Skeletal muscle satellite cell (primary cell): ENCODE data around the gene IL36RN.

ENCODE experiments used
- H3K27me3 ChIP-seq: 2 replicates; pipeline ENCODE4 v1.7.0; 2013; ENCODE audit warnings: low read length; ENCODE audit not compliant: control insufficient read depth, insufficient read depth
- H3K36me3 ChIP-seq: 2 replicates; pipeline ENCODE4 v1.7.0; 2013; ENCODE audit warnings: mild to moderate bottlenecking, control low read depth, low read length; ENCODE audit not compliant: insufficient read depth
- H3K4me1 ChIP-seq: 2 replicates; pipeline ENCODE4 v1.7.0; 2013; ENCODE audit warnings: low read length; ENCODE audit not compliant: control insufficient read depth, insufficient read depth
- H3K4me2 ChIP-seq: 2 replicates; pipeline ENCODE4 v1.7.0; 2013; ENCODE audit warnings: mild to moderate bottlenecking, low read length
- H3K4me3 ChIP-seq: 2 replicates; pipeline ENCODE4 v1.7.0; 2013; ENCODE audit warnings: low read length
- H3K9ac ChIP-seq: 2 replicates; pipeline ENCODE4 v1.7.0; 2013; ENCODE audit warnings: mild to moderate bottlenecking, low read depth, low read length, moderate library complexity
- H3K9me3 ChIP-seq: replicated peaks from 2 replicates; pipeline ENCODE4 v1.7.0; 2013; ENCODE audit warnings: mild to moderate bottlenecking, control low read depth, low read length

The IL36RN gene

DNA sequence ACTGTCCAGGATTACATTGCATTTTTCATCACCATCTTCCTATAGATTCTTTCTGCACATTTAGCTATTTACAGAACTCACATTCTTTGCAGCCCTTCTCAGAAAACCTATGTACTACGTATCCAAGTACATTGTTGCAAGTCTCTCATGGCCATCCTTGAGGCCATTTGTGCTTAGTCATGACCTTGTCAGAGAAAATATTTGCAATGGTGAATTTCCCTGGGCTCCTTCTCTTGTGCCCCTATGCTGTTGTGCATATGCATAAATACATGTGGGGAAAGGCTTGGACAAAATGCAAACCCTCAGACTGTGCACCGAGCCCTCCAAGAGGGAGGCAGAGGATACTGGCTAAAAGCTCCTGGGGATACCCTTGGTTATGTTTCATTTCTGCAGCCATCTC lies 34.2 kb upstream of the IL36RN start:
- H3K36me3 ChIP-seq = no peaks in the 10 kb centered on the region
- peaks cover 57% of the 10 kb centered on the region for H3K27me3 ChIP-seq
- no peaks in the 10 kb centered on the region for H3K9me3 ChIP-seq
- no peak overlapping the region for H3K4me2 ChIP-seq
- H3K4me1 ChIP-seq = no peaks in the 10 kb centered on the region
- H3K9ac ChIP-seq = no peak overlapping the region
- no peak overlapping the region for H3K4me3 ChIP-seq

GRCh38 chr2:113025737-113026136 lies 33.3 kb upstream of the IL36RN start:
- no peak overlapping the region for H3K9ac ChIP-seq
- H3K36me3 ChIP-seq = no peaks in the 10 kb centered on the region
- H3K4me2 ChIP-seq = no peak overlapping the region
- no peak overlapping the region for H3K4me3 ChIP-seq
- peaks cover 64% of the 10 kb centered on the region for H3K27me3 ChIP-seq
- no peaks in the 10 kb centered on the region for H3K9me3 ChIP-seq
- H3K4me1 ChIP-seq = no peaks in the 10 kb centered on the region

- Histone ChIP-seq H3K9me3 (no peaks in the 10 kb centered on the region), H3K27me3 (peaks cover 75% of the 10 kb centered on the region), H3K4me3 (no peak overlapping the region), H3K4me2 (no peak overlapping the region), H3K4me1 (no peaks in the 10 kb centered on the region), H3K36me3 (no peaks in the 10 kb centered on the region), H3K9ac (no peak overlapping the region)
Observed at GRCh38 chr2:113027691-113028090, 31.3 kb upstream of the IL36RN start.

- no peaks in the 10 kb centered on the region for H3K4me1 ChIP-seq
- H3K4me2 ChIP-seq = no peak overlapping the region
- no peak overlapping the region for H3K4me3 ChIP-seq
- H3K27me3 ChIP-seq = peaks cover 74% of the 10 kb centered on the region
- no peaks in the 10 kb centered on the region for H3K9me3 ChIP-seq
- no peaks in the 10 kb centered on the region for H3K36me3 ChIP-seq
- H3K9ac ChIP-seq = no peak overlapping the region
Observed at GRCh38 chr2:113028112-113028511, 30.9 kb upstream of the IL36RN start.

- no peak overlapping the region for H3K4me3 ChIP-seq
- H3K4me1 ChIP-seq = no peaks in the 10 kb centered on the region
- H3K36me3 ChIP-seq = no peaks in the 10 kb centered on the region
- peaks cover 54% of the 10 kb centered on the region for H3K27me3 ChIP-seq
- no peak overlapping the region for H3K4me2 ChIP-seq
- H3K9me3 ChIP-seq = no peaks in the 10 kb centered on the region
- no peak overlapping the region for H3K9ac ChIP-seq
Observed at GRCh38 chr2:113032737-113033136, 26.3 kb upstream of the IL36RN start.

DNA sequence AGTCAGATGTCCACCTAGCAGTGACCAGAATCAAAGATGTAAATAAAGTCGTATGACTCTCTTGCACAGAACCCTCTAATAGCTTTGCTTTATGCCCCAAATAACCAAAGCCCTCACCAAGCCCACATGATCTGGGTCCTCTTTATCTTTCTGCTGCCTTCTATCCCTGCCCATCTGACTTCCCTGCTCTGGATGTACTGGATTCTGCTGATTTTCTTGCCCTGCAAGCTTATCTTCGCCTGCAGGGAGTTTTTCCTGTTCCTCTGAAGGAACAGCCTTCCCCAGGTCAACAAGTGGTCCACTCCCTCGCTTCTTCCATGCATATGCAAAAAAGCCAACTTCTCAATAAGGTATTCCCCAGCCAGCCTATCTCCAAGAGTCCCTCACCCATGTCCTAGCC lies 25.0 kb upstream of the IL36RN start:
- H3K4me2 ChIP-seq = no peak overlapping the region
- no peaks in the 10 kb centered on the region for H3K9me3 ChIP-seq
- H3K27me3 ChIP-seq = peaks cover 48% of the 10 kb centered on the region
- no peak overlapping the region for H3K9ac ChIP-seq
- H3K36me3 ChIP-seq = no peaks in the 10 kb centered on the region
- no peaks in the 10 kb centered on the region for H3K4me1 ChIP-seq
- no peak overlapping the region for H3K4me3 ChIP-seq

DNA sequence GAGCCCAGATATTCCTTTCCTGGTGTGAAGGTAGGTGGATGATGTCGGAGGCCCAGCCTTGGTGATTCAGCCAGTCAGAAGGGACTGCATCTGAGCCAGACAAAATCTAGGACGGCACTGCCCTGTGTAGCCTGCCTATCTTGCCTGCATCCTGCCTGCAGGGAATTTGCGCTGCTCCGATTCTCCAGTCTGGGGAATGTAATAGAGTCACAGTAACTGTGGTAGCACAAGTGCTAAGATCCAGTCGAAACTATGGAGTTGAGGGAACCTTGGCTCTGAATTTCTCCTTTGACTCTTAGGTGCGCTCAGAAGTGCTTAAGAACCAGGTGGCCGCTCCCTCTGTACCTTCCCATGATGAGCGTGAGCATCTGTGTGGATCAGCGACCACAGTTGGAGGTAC lies 22.2 kb upstream of the IL36RN start:
- peaks cover 40% of the 10 kb centered on the region for H3K27me3 ChIP-seq
- H3K36me3 ChIP-seq = no peaks in the 10 kb centered on the region
- H3K4me1 ChIP-seq = no peaks in the 10 kb centered on the region
- no peak overlapping the region for H3K9ac ChIP-seq
- no peaks in the 10 kb centered on the region for H3K9me3 ChIP-seq
- no peak overlapping the region for H3K4me3 ChIP-seq
- no peak overlapping the region for H3K4me2 ChIP-seq

DNA sequence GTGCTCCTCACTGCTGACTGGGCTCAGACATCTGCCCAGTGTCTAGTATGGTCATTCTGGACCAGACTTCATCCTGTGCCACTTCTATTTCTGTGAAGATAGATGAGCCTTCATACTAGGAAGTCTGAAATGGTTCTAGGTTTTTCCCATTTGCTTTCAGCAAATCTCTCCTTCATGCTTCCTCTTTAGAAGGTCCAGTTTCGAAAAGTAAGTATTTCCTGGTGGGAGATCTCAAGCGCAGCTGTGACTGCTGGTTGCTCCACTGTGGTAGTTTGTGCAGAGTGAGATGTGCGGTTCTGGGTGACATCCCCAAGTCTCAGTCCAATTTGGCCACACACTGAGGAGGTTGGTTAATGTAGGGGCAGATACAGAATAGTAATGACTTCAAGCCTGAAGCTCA lies 20.7 kb upstream of the IL36RN start:
- no peaks in the 10 kb centered on the region for H3K9me3 ChIP-seq
- H3K4me2 ChIP-seq = no peak overlapping the region
- no peaks in the 10 kb centered on the region for H3K36me3 ChIP-seq
- no peak overlapping the region for H3K9ac ChIP-seq
- H3K27me3 ChIP-seq = peaks cover 34% of the 10 kb centered on the region
- H3K4me1 ChIP-seq = no peaks in the 10 kb centered on the region
- H3K4me3 ChIP-seq = no peak overlapping the region

DNA sequence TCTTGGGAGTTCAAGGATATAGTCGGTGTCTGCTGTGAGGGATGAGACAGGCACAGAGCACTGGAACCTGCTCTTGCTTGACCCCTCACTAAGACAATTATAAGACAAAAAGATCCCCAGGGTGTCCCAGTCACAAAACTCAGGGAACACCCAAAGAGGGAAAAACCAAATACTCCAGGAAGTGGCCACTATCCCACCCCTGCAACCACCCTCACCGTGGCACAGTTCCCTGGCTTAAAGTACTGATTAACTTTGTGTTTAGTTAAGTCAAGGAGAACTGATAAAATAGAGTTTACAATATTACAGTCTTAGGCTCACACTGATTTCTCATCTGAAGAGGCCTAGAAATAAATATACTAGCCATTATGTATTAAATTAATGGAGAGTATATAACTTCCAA lies 19.8 kb upstream of the IL36RN start:
- Histone ChIP-seq H3K4me1 (no peaks in the 10 kb centered on the region), H3K4me3 (no peak overlapping the region), H3K4me2 (no peak overlapping the region), H3K9ac (no peak overlapping the region), H3K27me3 (peaks cover 38% of the 10 kb centered on the region), H3K9me3 (no peaks in the 10 kb centered on the region), H3K36me3 (no peaks in the 10 kb centered on the region)

DNA sequence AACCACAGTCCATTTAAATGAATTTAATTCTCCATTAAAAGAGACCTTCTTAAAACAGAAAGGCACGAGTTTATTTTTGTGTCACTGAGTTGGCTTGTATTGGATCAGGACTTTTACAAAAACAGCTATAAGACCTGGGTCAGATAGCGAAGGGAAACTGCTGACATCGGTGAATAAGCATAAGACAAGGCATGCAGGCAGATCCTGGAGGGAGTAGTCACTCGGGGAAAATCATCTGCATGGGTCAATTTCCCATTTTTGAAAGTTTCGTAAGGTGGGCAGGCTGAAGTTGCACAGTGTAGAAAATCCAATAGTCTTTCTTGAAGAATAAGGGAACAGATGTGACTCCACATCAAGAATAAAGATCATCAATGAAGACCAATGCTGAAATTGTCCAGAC lies 19.3 kb upstream of the IL36RN start:
- no peak overlapping the region for H3K9ac ChIP-seq
- peaks cover 38% of the 10 kb centered on the region for H3K27me3 ChIP-seq
- H3K4me1 ChIP-seq = no peaks in the 10 kb centered on the region
- no peak overlapping the region for H3K4me3 ChIP-seq
- H3K36me3 ChIP-seq = no peaks in the 10 kb centered on the region
- H3K4me2 ChIP-seq = no peak overlapping the region
- H3K9me3 ChIP-seq = no peaks in the 10 kb centered on the region

- H3K4me1 ChIP-seq = no peaks in the 10 kb centered on the region
- H3K4me3 ChIP-seq = no peak overlapping the region
- no peaks in the 10 kb centered on the region for H3K36me3 ChIP-seq
- no peak overlapping the region for H3K9ac ChIP-seq
- H3K27me3 ChIP-seq = peaks cover 24% of the 10 kb centered on the region
- H3K9me3 ChIP-seq = no peaks in the 10 kb centered on the region
- H3K4me2 ChIP-seq = no peak overlapping the region
Observed at GRCh38 chr2:113041871-113042270, 17.1 kb upstream of the IL36RN start.

DNA sequence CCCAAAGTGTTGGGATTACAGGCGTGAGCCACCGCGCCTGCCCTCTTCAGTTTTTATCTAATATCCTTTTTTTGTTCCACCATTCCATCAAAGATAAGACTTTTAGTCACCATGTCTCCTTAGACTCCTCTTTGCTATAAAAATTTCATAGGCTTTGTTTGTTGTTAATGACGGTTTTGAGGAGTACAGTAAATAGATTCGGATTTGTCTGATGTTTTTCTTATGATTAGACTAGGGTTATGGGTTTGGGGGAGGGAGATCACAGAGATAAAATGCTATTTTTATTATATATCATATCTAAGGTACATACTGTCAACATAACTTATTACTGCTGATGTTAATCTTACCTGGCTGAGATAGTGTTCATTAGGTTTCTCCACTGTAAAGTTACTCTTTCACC lies 12.5 kb upstream of the IL36RN start:
- H3K36me3 ChIP-seq = no peaks in the 10 kb centered on the region
- H3K4me1 ChIP-seq = no peaks in the 10 kb centered on the region
- no peak overlapping the region for H3K9ac ChIP-seq
- H3K4me3 ChIP-seq = no peak overlapping the region
- peaks cover 8% of the 10 kb centered on the region for H3K27me3 ChIP-seq
- H3K9me3 ChIP-seq = no peaks in the 10 kb centered on the region
- no peak overlapping the region for H3K4me2 ChIP-seq
